Measurements from ENCODE around the gene PDHX.

The PDHX gene

DNA sequence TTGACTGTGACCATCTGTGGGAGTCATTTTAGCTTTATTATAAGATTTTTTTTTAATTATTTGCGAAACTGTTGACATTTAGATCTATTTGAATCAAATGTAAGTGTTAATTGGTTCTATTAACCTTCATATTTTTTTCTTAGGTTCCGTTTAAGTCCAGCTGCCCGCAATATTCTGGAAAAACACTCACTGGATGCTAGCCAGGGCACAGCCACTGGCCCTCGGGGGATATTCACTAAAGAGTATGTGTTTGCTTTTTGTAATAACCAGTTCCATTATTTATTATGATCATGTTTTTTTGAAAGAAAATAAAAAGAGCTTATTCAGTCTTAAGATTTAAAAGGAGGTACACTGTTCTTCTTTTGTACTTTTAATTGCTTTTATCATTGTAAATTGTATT is 43.9 kb downstream of the PDHX start:
- DNase-seq = no peak

DNA sequence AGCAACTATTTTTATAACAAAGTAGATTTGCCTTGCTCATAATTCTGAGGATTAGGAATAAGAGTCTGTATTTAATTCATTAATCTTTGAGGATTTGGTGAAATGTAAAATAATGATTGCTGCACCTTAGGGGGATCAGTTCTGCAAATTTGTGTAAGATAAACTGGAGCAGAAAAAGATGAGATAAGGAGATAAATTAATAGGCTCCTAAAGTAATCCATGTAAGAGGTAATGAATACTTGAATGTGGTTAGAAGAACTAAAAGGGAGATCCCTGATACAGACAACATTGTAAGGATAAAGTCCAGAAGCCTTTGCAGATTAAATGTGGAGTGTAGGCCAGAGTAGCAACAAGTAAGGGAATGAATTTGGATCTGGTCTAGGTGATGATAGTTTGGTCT is 45.6 kb downstream of the PDHX start:
- DNase-seq = no peak

DNA sequence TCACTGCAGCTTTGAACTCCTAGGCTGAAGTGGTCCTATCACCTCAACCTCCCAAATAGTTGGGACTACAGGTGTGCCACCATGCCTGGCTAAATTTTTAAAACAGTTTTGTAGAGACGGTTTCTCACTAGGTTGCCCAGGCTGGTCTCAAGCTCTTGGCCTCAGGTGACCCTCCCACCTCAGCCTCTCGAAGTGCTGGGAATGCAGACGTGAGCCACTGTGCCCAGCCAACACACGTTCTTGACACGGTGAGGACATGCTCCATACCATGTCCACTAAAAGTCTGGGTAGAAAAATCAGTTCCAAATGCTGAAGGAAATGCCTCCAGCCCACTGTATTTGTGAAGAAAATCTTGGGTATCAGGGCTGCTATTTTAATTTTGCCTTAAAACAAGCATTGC is 46.9 kb downstream of the PDHX start:
- DNase-seq = no peak

DNA sequence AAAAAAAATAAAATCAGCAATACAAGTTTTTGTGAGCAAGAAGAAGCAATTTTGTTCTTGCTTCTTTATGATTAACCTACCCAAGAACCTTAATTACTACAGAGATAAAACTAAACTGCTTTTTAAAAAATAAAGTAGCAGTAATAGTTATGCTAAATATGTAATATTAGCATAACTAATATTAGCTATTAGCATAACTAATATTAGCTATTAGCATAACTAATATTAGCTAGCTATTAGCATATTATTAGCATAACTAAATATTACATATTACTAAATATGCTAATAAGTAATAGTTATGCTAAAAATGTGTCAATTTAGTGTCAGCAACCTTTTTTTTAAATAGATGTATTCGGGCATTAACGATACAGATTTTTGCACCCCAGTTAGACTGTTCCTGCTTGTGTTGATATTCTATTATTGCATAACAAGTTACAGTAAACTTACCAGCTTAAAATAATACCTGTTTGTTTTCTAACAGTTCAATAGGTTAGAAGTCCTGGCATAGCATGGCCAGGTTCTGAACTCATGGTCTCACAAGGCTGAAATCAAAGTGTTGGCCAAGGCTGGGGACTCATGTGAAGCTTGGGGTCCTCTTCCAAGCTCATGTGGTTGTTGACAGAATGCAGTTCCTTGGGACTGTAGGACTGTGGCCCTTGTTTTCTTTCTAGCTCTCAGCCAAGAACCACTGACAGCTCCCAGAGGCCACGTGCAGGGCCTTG is 48.4 kb downstream of the PDHX start:
- DNase-seq = no peak

DNA sequence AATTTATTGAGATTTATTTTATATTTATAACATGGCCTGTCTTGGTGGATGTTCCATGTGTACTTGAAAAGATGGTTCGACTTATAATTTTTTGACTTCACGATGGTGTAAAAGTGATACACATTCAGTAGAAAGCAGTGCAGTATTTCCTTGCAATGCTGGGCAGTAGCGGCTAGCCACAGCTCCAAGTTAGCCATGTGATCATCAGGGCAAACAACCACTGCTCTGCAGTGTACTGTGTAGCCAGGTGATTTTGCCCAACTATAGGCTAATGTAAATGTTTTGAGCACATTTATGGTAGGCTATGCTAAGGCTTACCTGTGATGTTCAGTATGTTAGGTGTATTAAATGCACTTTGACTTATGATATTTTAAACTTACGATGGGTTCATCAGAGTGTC is 52.4 kb downstream of the PDHX start:
- DNase-seq = no peak

DNA sequence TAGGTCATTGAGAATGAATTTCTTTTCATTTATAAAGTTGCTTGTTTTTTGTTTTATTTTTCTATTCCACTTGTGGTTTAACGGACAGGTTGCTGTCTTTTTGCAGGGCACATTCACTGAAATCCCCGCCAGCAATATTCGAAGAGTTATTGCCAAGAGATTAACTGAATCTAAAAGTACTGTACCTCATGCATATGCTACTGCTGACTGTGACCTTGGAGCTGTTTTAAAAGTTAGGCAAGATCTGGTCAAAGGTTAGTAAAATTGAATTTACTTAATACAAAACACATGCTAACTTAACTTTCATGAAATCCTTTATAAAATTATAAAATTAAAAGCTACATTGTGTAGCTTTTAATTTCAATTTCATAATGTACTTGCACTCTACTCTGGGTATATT is 53.6 kb downstream of the PDHX start:
- no peak for DNase-seq

DNA sequence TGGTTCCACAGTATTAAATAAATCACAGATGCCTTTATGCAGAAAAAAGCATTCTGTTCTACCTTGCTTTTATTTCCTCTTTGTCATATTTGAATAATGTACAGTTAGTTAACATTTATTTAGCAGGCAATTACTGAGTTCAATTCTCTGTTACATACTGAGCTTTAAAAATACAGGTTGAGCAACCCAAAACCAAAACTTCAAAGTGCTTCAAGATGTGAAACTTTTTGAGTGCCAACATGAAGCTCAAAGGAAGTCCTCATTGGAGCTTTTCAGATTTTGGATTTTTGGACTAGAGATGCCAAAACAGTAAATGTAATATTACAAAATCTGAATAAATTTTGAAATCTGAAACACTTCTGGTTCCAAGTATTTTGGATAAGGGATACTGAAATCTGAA is 54.1 kb downstream of the PDHX start:
- no peak for DNase-seq

DNA sequence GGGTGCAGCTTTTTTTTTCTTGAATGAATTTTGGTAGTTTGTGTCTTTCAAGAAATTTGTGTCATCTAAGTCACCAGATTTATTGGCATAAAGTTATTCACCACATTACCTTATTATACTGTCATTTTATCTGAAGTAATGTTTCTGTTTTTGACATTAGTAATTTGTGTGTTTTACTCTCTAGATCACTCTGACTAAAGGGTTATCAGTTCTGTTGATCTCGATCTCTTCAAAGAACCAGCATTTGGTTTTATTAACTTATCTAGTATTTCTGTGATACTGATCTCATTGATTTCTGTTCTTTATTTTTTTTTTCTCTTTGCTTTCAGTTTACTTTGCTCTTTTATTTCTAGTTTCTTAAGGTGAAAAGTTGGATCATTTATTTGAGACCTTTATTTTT is 55.5 kb downstream of the PDHX start:
- no peak for DNase-seq

DNA sequence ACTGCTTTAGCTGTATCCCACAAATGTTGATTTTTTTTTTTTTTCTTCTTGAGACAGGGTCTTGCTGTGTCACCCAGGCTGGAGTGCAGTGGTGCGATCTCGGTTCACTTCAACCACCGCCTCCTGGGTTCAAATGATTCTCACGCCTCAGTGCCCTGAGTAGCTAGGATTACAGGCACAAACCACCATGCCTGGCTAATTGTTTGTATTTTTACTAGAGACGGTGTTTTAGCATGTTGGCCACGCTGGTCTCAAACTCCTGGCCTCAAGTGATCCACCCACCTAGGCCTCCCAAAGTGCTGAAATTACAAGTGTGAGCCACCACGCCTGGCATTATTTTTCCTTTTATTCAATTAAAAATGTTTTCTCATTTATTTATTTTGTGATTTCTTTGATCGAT is 55.9 kb downstream of the PDHX start:
- DNase-seq = no peak

DNA sequence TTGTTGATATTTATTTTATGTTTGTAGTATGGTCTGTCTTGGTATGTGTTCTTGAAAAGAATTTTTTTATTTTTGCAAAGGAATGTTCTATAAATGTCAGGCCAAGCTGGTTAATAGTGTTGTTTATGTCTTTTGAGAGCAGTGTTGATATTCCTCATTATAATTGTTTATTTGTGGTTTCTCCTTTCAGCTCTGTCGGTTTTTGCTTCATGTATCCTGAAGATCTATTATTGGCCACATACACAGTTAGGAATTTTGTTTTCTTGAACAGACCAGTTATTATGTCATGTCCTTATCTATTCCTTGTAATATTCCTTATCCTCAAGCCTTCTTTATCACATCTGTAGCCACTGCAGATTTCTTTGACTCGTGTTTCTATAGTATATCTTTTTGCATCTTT is 56.5 kb downstream of the PDHX start:
- DNase-seq = no peak

DNA sequence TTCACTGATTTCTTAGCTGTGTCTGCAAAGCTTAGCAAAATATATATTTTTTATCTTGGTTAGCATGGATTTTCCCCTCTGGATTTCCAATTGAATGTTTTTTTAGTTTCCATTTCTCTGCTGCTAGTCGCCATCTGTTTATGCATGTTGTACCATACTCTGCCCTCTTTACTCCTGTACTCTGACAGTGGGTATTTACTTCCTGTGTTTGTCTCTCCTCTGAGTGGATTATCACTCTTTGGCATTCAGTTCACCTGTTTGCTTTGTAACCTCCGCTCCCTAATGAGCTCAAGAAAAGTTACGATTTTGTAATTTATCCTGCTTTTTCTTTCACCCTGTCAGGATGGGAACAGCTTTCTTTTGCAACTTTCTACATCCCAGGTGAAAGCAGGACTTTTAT is 59.1 kb downstream of the PDHX start:
- no peak for DNase-seq

DNA sequence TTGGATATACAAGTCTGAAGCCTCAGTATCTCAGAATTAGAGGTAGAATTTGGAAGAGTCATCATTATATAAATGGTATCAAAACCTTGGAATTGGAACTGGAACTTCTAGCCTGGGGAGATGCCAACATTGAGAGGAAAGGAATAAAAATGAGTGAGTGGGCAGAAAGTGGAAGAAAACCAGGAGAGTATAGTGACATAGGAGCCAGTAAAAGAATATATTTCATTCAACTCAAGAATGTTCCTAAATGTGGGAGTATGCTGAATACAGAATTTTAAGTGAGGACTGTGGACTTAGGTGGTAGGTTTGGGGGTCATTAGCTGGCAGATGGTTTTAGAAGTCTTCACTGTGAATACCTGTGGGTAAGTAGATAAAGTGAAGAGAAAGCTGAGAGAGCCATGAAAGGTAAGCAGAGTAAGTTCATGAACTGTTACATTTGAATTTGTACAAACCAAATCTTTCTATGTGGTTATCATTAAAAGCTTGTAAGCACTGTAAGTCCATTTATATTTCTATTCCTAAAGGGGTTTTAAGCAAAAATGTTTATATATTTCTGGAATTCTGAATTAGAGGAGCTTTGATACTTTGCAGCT is 60.2 kb downstream of the PDHX start:
- DNase-seq = no peak

DNA sequence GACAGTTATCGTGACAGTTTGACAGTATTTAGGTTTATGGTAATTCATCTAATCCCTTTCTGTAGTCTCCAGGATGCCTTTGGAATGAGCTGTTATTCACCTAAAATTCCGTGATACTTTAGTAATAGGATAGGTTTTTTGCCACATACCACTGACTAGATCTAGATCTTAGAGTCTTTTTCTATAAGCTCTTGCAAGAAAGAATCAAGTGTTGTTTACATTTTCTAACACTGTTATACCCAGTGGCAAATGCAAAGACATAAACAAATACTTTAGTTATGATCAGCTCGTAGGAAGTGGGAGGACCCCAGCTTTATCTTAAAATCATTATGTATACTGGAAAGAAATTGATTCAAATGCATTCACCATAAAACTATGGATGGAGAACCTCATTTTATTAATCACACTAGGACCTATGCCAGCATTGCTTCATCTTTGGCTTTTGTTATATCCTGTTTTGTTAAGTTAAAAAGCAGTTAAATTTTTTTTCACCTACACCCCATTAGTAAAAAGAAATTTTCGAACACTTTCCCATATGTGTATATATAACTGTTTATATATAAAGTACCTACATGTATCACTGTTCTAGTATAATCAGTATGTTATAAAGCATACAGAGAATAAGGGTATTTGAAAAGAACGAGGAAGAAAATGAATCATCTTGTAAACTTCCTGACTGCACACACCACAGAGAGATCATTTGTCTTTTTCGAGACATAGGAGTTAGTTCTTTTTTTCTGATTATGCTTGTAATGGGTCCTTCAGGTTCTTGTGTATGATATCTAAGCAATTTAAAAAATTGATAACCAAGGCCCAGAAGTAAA is 60.9 kb downstream of the PDHX start:
- no peak for DNase-seq

DNA sequence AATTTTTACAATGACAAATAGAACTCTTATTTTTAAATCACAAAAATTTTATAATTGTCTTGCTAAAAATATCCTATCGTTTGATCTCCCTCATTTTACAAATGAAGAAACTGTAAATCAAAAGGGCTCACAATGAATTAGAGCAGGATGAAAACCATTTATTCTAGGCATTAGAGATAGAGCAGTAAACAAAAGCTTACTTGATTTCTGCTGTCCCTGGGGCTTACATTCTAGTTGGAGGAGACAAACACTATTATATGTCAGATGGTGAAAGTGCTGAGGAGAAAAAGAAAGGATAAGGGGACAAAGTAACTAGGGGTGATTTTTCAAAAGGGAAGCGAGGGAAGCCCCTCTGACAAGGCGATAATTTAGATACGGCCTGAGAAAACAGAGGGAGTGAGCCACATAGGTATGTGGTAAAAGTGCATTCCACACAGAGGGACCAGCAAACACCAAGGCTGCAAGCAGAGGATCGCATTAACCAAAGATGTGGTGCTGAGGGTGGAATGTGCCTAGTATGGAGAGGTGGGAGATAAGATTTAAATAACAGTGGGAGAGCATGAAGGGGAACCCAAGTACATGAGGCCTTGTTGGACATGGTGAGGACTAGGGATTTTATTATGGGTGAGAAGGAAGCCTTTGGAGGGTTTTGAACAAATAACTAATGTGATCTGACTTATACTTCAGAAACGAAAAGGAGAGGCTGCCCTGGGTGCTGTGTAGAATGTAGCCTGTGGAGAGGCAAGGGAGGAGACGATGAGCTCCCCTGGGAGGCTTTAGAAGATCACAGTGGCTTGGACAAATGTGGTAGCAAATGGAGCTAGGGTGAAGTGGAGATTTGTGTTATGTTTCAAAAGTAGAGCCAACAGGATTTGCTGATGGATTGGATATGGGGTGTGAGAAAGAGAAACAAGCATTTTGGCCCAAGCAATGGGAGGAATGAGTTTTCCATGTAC is 62.1 kb downstream of the PDHX start:
- no peak for DNase-seq

DNA sequence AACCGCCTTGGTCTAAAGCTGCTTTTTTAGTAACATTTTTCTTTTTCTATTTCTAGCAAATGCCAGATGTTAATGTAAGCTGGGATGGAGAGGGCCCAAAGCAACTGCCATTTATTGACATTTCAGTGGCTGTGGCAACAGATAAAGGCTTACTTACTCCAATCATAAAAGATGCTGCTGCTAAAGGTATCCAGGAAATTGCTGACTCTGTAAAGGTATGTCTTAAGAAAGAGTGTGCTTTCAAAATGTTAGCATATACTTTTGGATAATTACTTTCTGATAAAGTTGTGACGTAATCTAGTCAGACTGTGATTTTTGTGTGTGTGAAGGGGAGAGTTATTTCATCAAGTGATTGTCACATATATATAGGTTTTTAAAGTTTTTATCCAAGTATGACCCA is 68.1 kb downstream of the PDHX start:
- DNase-seq = no peak

DNA sequence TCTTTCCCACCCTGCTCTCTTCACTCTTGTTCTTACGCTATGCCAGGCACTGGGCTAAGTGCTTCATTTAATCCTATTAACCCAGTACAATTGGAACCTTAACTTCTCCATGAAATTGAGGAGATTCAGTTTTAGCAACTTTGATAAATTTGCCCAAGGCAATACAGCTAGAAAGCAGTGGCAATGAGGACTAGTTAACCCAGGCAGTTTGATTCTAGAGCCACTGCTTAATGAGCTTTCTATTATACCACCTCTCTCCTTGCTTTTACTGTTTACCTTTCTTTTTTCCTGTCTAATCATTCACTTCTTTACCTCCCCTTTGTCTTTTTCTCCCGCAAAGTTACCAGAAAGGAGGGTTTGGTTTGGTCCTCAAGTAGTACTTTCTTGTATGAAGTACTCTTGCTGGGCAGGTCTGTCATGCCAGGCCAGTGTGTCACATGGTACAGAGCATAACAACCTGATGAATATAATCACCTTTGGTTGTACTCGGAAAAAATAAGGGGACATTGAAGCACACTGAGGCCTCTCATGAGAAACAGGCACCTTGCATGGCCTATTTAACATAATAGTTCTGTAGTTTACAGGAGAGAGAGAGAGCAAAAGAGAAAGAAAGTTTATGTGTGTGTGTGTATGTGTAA is 70.6 kb downstream of the PDHX start:
- DNase-seq = no peak

DNA sequence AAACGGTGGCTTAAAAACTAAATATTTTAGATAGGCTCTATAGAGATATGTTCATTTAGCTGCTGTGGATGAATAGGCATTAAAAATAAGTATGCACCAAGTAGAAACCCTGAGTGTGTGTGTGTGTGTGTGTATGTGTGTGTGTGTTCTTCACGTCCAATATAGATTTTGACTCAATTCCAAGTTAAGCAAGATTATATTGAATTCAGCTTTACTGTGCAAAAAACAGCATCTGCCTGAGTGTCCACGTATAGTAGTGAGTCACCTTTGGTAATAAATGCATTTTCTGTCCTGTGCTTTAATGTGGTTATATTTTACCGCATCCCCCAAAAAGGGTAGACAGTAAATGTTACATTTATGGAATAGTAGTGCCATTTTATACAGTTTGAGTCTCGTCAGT is 71.2 kb downstream of the PDHX start:
- DNase-seq = no peak

DNA sequence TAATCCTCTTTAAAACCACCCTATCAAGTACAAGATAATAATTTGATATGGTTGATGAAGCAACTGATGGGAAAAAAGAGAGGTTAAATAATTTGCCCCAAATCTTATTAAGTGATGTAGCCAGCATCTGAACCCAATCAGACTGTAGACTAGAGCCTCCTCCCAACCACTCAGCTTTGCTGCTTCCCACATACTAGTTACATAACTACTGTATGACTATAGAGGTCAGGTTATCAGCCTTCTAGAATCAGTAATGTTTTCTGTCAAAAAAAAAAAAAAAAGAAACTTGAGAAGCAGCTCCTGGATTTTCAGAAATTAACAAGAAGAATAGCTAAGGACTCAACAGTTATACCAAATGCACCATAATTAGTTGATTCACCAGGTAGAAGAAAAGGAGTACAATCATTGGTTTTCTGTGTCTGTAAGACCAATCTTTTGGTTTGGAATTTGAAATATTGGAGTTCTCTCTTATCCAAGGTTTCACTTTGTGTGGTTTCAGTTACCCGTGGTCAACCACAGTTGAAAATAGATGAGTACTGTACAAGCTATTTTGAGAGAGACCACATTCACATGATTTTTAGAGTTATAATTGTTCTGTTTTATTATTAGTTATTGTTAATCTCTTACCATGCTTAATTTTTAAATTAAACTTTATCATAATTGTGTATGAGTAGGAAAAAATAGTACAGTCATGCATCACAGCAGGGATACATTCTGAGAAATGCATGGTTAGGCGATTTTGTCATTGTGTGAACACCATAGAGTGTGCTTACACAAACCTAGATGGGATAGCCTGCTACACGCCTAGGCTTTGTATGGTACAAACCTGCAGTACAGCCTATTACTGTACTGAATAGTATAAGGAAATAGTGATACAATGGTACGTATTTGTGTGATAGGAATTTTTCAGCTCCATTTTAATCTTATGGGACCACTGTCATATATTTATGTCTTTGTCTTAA is 72.2 kb downstream of the PDHX start:
- no peak for DNase-seq

DNA sequence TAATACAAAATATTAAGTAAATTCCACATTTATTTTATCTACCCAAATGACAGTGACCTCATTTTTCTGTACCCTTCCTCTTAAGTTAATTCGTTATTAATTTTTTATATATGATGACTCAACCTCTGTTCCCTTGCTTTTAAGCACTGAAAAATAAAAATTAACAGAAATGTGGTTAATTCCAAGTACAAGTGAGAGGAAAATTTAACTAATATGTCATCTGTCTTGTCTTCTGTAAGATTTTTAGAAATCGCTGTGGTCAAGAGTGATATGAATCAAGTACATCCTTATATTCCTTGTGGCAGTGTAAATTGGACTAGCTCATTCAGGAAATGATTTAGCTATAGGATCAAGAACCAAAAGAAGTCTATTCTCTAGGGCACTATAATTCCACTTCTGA is 74.5 kb downstream of the PDHX start:
- no peak for DNase-seq

DNA sequence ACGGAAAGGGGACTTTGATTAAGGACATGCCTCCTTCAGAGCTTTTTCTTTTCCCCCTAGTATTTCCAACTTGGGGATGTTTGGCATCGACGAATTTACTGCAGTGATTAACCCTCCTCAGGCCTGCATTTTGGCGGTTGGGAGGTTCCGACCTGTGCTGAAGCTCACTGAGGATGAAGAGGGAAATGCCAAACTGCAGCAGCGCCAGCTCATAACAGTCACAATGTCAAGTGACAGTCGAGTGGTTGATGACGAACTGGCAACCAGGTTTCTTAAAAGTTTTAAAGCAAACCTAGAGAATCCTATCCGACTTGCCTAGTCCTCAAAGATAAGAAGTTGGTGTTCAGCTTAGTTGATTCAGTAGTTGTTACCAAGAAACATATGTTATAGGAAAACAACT is 78.4 kb downstream of the PDHX start:
- no peak for DNase-seq

DNA sequence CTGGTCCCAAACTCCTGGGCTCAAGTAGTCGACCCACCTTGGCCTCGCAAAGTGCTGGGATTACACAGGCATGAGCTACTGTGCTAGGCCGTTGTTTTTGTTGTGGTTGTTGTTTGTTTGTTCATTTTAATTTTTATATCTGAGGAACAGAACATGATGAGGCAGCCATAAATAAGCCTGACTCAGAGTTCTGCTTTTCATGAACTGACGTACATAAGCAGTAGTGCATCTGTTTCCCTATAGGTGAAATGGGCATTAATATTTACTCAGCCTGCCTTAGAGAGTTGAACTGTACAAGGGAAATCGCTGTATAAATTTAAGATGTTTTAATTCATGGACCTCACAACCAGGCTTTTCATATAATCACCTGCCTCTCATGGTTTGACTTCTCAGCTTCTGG is 80.5 kb downstream of the PDHX start:
- no peak for DNase-seq

All from activated CD8-positive, alpha-beta memory T cell treated with anti-CD3 and anti-CD28 coated beads, Interleukin-2, amount 50 U/mL, for 48 hours (primary cell).